ENCODE results near the gene FBLN5.
"Not testable (repeated sequence)": the region's sequence is repeated elsewhere in the genome, so short reads cannot be mapped to it uniquely, and the experiment has no call there.

FBLN5 gene

GRCh38 chr14:91904483-91904882 lies 43.0 kb downstream of the FBLN5 start:
- DNase-seq = no peak

DNA sequence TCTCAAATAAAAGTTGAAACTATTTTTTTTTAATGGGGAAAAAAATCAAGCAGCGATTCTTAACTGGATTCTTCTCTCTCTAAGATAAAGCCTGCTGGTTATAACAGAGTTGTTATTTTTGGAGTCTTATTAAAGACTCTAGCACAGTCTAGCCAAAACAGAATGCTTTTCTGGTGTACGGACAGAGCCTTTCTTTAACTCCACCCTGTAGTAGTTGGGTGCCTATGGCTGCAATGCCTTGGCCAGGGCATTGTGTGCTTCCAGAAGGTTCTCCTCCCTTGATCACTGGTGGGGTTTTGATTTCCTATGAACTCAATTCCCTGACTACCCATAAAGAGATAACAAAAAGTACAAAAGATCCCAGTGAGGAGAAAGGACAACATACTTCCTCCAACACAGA lies 44.4 kb downstream of the FBLN5 start:
- DNase-seq = no peak

DNA sequence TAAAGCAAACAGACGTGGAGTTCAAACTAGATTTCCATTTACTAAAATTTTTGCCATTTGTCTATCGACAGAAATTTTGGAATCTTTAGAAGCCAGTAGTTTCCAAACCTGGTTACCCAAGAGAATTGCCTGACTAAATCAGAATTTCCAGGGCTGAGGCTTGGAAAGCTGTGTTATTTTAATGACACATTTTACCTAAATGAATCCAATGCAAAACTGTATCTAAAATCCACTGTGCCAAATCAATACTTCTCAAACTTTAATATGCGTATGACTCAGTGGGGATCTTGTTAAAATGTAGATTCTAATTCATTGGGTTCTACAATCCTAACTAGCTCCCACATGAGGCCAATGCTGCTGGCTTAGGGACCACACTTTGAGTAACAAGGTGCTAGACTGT lies 45.2 kb downstream of the FBLN5 start:
- no peak for DNase-seq

- no peak for DNase-seq
Measured at GRCh38 chr14:91901449-91902226, 45.9 kb downstream of the FBLN5 start.

DNA sequence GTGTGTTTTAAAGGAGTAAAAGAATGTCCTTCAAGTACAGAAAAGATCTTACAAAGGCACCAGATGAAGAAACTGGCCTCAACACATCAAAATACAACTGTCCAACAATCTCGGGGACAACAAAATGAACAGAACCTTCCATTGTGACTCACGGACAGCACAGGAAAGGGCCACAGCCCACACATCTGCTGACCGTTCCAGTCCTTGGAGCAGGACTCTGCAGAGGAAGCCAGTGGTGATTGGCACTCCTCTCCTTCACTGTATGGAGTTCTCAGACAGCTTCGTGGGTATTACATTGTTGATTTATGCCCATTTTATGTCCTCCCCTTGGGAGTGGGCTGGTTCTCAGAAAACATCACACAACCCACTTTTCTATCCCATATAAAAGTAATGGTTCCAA lies 47.7 kb downstream of the FBLN5 start:
- DNase-seq = no peak

- no peak for DNase-seq
Measured at GRCh38 chr14:91899213-91899612, 48.3 kb downstream of the FBLN5 start.

- DNase-seq = no peak
Measured at GRCh38 chr14:91898372-91898771, 49.1 kb downstream of the FBLN5 start.

DNA sequence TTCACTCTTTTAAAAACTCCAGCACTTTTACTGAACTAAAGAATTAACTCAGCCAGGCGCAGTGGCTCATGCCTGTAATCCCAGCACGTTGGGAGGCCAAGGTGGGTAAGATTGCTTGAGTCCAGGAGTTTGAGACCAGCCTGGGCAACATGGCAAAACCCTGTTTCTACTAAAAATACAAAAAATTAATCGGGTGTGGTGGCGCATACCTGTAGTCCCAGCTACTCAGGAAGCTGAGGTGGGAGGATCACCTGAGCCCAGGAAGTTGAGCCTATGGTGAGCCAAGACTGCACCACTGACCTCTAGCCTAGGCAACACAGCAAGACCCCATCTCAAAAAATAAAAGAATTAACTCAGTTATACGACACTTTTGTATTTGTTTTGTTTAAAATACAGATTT lies 49.8 kb downstream of the FBLN5 start:
- DNase-seq = not testable (repeated sequence)

- DNase-seq = no peak
Measured at GRCh38 chr14:91897106-91897701, 50.3 kb downstream of the FBLN5 start.

- no peak for DNase-seq
Measured at GRCh38 chr14:91896419-91896818, 51.1 kb downstream of the FBLN5 start.

DNA sequence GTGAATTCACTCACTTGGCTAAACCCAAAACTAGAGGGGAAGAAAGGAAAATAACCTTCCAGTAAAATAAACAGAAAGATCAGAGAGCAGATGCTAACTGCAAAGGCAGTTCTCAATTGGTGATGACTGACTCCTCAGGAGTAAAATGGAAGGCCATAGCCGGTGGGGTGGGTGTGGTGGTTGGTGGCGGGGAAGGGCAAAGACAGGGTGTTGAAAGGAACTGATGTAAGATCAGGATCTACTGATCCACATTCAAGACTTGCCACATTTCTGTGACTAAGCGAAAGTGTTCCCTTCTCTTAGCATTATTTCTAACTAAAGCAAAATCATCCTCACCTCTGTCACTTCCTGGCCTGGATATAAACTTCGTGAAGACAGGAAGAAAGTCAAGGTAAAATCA lies 53.8 kb downstream of the FBLN5 start:
- DNase-seq = no peak

GRCh38 chr14:91893007-91893406 lies 54.5 kb downstream of the FBLN5 start:
- DNase-seq = no peak

DNA sequence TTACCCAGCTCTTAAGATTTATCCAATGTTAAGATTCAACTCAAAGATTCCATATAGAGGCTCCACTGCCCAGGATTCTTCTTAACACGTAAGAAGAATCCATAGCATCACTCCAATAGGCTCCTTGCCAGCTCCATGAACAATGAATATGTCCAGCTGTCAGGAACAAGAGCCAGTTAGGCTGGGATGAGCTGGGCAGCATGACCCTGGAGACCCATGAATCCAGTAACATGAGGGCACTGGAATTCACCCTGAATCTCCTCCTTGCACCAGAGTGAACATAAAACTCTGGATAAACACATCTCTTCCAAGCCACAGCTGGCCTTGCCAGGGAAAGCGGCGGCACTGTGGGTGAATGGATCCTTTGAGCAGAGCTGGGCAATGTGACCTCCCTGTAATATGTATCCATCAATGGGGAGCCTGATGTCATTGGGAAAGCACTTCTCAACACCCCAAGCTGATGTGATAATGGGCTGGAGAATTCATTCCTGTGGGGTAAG lies 55.7 kb downstream of the FBLN5 start:
- no peak for DNase-seq

DNA sequence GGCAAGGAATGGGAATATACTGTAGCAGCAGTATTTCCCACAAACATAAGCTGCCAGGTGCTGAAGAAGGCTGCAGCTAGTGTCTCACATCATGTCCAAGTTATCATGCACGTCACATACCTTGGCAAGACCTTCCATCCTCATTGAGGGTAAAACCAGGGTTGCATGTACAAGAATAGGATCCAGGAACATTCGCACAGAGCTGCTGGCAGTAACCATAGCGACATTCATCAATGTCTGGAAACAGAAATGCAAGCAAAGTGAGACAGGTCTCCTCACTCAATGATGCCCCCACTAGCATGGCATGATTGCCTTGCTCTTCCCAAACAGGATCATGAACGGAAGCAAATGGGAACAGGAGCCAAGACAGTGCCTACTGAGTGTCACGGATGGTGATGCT lies 56.4 kb downstream of the FBLN5 start:
- DNase-seq = no peak

GRCh38 chr14:91890291-91890749 lies 57.2 kb downstream of the FBLN5 start:
- DNase-seq = no peak

DNA sequence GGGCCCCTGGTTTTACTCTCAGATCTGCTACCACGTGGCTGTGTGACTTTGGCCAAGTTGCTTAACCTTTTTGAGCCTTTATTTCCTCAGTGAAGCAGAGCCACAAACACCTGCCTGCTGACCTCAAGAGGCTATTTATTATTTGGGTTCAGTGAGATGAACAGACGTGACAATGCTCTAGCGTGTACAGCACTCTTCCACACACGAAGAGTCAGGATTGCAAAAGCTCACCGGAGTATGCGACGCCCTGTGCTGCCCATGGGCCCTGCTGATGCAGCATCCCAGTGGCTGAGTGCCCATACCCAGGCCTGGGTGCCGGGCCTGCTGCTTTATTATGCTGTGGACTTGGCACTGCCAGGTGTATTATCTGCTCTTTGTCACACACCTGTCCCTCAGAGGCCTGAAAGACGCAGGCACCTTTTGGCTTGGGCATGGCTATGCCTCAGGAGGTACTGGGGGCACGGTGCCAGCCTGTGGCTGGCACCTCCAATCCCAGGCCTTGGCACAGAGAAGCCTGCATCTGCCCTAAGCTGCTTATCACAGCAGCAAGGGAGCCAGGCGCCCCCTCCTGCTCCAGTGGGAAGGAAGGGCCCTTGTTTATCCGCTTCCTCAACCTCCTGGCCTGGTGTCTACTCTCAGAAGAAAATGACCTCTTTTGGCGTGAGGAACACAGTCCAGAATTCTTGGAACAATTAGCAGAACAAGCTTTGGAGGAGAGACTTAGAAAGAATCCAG lies 57.9 kb downstream of the FBLN5 start:
- no peak for DNase-seq

GRCh38 chr14:91888641-91889476 lies 58.6 kb downstream of the FBLN5 start:
- no peak for DNase-seq

DNA sequence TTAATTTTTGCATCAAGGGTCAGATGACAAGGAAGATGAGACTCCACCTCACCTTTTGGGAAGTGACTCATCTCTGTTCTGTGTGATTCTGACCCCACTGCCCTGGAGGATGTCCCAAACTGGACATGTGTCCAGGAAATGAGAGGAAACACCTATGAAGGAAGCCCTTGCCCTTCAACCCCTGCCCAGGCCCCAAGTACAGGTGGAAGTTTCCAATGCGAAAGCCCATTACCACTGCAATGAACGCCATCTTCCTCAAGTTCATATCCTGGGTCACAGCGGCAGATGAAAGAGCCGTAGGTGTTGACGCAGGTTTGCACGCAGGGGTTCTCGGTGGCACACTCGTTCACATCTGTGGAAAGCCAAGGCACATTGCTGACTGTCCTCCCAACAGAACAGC lies 60.5 kb downstream of the FBLN5 start:
- DNase-seq = no peak

- DNase-seq = no peak
Measured at GRCh38 chr14:91885839-91886238, 61.7 kb downstream of the FBLN5 start.

DNA sequence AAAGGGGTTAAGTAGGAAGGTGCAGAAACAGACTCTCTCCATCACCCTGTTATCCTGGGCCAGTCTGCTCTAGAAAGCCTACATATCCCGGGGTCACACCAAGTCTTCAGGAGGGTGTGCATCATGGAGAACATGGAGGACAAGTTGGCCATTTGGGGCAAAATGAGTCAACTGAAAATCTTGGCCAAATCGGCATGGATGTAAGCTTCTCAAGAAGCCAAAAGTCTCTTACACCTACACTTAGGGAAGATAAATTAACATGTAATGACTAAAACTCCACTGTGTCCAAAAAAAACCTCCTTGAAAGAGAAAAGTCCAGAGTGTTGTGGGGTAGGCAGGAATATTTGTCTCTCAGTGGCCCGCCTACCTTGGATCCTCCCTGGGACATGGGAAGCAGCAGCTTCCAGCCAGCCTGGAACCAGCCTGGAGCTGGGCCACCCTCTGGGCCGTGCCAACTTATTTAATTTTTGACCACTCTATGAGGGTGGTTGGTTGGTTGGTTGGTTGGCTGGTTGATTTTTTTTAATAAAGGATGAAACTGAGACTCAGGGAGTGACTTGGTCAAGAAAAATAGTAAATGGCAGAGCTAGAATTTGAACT lies 62.3 kb downstream of the FBLN5 start:
- no peak for DNase-seq

- no peak for DNase-seq
Measured at GRCh38 chr14:91884664-91885063, 62.8 kb downstream of the FBLN5 start.

DNA sequence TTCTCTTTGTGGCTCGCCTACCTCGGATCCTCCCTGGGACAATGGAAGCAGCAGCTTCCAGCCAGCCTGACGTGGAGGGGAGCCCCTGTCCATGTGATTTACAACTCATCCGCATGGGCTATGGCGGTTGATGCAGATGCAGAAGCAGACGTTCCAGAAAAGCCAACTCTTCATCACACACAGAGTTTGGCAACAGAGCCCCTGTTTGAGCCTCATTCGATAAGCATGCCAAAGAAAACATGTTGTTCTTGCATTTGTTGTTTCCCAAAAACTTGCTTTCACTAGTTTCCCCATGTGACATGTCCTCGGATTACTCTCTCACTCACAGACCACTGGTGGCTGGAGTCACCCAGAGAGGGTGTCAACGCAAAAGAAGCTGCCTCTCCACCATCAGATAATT lies 63.7 kb downstream of the FBLN5 start:
- DNase-seq = no peak
